IMR-90 (cell line): ENCODE data around the gene PIEZO2. TPM values are rescaled to one million over a fixed set of nuclear protein-coding genes. Genes with fewer than 3 reads are reported as not detected.

Experiments
- ATAC-seq: fragments of 200-7000 bp; cut with Tn5 transposase; 2 replicates; pipeline ENCODE4 v1.9.1; 2020; ENCODE audit warnings: low read depth, mild to moderate bottlenecking, moderate library complexity
- BruUV-seq: library from RNA; stranded (reverse); fragments of 400-500 nt; replicated peaks from 2 replicates; lab custom pipeline; 2021; lab: Mats Ljungman, UMichigan
- CTCF ChIA-PET: fragments of 300-600 bp; formaldehyde crosslinking; extraction: SDS; loops from one replicate; lab custom pipeline; 2021; ENCODE audit warnings: antibody characterized with exemption; lab: Yijun Ruan, JAX
- POLR2A ChIA-PET: fragments of 300-600 bp; sonication (Branson Sonifier 250); formaldehyde crosslinking; loops from one replicate; lab custom pipeline; 2022; ENCODE audit warnings: antibody characterized with exemption; ENCODE audit not compliant: unreplicated experiment; lab: Charles Lee
- DNase-seq: peaks from one replicate; pipeline ENCODE4 v3.0.0; 2013
- H2AFZ ChIP-seq: replicated peaks from 2 replicates; pipeline ENCODE3; 2013; ENCODE audit warnings: low read length, mild to moderate bottlenecking; ENCODE audit not compliant: poor library complexity
- H2AK5ac ChIP-seq: 2 replicates; pipeline ENCODE4 v1.6.1; 2013; ENCODE audit warnings: low read depth, low read length, inconsistent platforms
- H2AK9ac ChIP-seq: replicated peaks from 2 replicates; pipeline ENCODE3; 2013; ENCODE audit warnings: mild to moderate bottlenecking, low read depth, low read length, moderate library complexity; ENCODE audit not compliant: poor library complexity
- H2BK120ac ChIP-seq: 2 replicates; pipeline ENCODE4 v1.6.1; 2013; ENCODE audit warnings: low read depth, low read length, inconsistent platforms
- H2BK15ac ChIP-seq: 3 replicates; pipeline ENCODE4 v1.6.1; 2013; ENCODE audit warnings: low read depth, low read length, inconsistent platforms
- H2BK20ac ChIP-seq: 2 replicates; pipeline ENCODE4 v1.6.1; 2013; ENCODE audit warnings: low read depth, mild to moderate bottlenecking, inconsistent platforms, low read length, moderate library complexity
- H2BK5ac ChIP-seq: 2 replicates; pipeline ENCODE4 v1.6.1; 2013; ENCODE audit warnings: mild to moderate bottlenecking, low read depth, low read length, inconsistent platforms; ENCODE audit not compliant: poor library complexity, severe bottlenecking
- H3K14ac ChIP-seq: replicated peaks from 2 replicates; pipeline ENCODE4 v1.6.1; 2013; ENCODE audit warnings: low read depth, low read length, inconsistent platforms
- H3K18ac ChIP-seq: 2 replicates; pipeline ENCODE4 v1.6.1; 2013; ENCODE audit warnings: low read depth, low read length, control low read depth
- H3K23ac ChIP-seq: 2 replicates; pipeline ENCODE4 v1.6.1; 2013; ENCODE audit warnings: low read depth, low read length, inconsistent platforms
- H3K27ac ChIP-seq: 2 replicates; pipeline ENCODE4 v1.5.1; 2013; ENCODE audit warnings: mild to moderate bottlenecking, control low read depth, low read length; ENCODE audit not compliant: insufficient read depth
- H3K27me3 ChIP-seq: 2 replicates; pipeline ENCODE4 v1.6.1; 2013; ENCODE audit warnings: low read length; ENCODE audit not compliant: control insufficient read depth, insufficient read depth
- H3K36me3 ChIP-seq: 2 replicates; pipeline ENCODE4 v1.6.1; 2013; ENCODE audit warnings: low read length, mixed read lengths; ENCODE audit not compliant: control insufficient read depth, insufficient read depth
- H3K4ac ChIP-seq: 2 replicates; pipeline ENCODE4 v1.6.1; 2013; ENCODE audit warnings: low read depth, low read length, inconsistent platforms
- H3K4me1 ChIP-seq: 2 replicates; pipeline ENCODE4 v1.6.1; 2013; ENCODE audit warnings: low read length, mixed read lengths; ENCODE audit not compliant: control insufficient read depth, insufficient read depth
- H3K4me2 ChIP-seq: 2 replicates; pipeline ENCODE4 v1.6.1; 2013; ENCODE audit warnings: low read depth, mild to moderate bottlenecking, control low read depth, low read length, moderate library complexity
- H3K4me3 ChIP-seq: 2 replicates; pipeline ENCODE4 v1.5.1; 2013; ENCODE audit warnings: low read depth, mild to moderate bottlenecking, control low read depth, low read length, moderate library complexity; ENCODE audit not compliant: insufficient read depth
- H3K56ac ChIP-seq: 2 replicates; pipeline ENCODE4 v1.6.1; 2013; ENCODE audit warnings: low read length, inconsistent platforms; ENCODE audit not compliant: insufficient read depth; ENCODE audit errors: extremely low read depth
- H3K79me1 ChIP-seq, 2 experiments: 2 replicates each; pipeline ENCODE4 v1.6.1; 2013; ENCODE audit warnings: low read length in 2 of 2, inconsistent platforms in 1 of 2, low read depth in 1 of 2
- H3K9ac ChIP-seq: 2 replicates; pipeline ENCODE4 v1.6.1; 2013; ENCODE audit warnings: low read depth, low read length, control low read depth
- H3K9me1 ChIP-seq: 2 replicates; pipeline ENCODE4 v1.6.1; 2013; ENCODE audit warnings: low read length, inconsistent platforms; ENCODE audit not compliant: insufficient read depth
- H3K9me3 ChIP-seq: 2 replicates; pipeline ENCODE4 v1.6.1; 2013; ENCODE audit warnings: low read length; ENCODE audit not compliant: control insufficient read depth, insufficient read depth
- H4K20me1 ChIP-seq: 2 replicates; pipeline ENCODE4 v1.6.1; 2013; ENCODE audit warnings: low read length, inconsistent platforms; ENCODE audit not compliant: insufficient read depth
- H4K5ac ChIP-seq: 2 replicates; pipeline ENCODE4 v1.6.1; 2013; ENCODE audit warnings: mild to moderate bottlenecking, low read depth, low read length, control low read depth
- H4K8ac ChIP-seq, 2 experiments: 2 replicates each; pipeline ENCODE4 v1.6.1; 2013; ENCODE audit warnings: low read depth in 2 of 2, low read length in 2 of 2, control low read depth in 1 of 2, inconsistent platforms in 1 of 2
- H4K91ac ChIP-seq: 2 replicates; pipeline ENCODE4 v1.6.1; 2013; ENCODE audit warnings: low read depth, low read length, inconsistent platforms; ENCODE audit not compliant: insufficient read depth
- BHLHE40 ChIP-seq: fragments of 150-350 bp; IDR thresholded peaks from 2 replicates; pipeline ENCODE4 v1.6.1; 2016; ENCODE audit warnings: mild to moderate bottlenecking, low read depth, low read length
- CEBPB ChIP-seq: IDR thresholded peaks from 2 replicates; pipeline ENCODE4 v1.6.1; 2012; ENCODE audit warnings: low read depth, low read length, improper control_type of control experiment
- CHD1 ChIP-seq: IDR thresholded peaks from 2 replicates; pipeline ENCODE4 v1.6.1; 2012; ENCODE audit warnings: low read depth, low read length, improper control_type of control experiment
- FOS ChIP-seq: fragments of 150-350 bp; IDR thresholded peaks from 2 replicates; pipeline ENCODE4 v1.6.1; 2016; ENCODE audit warnings: low read depth, low read length
- MAFK ChIP-seq: IDR thresholded peaks from 2 replicates; pipeline ENCODE4 v1.6.1; 2012; ENCODE audit warnings: low read depth, low read length, improper control_type of control experiment
- MAZ ChIP-seq: IDR thresholded peaks from 2 replicates; pipeline ENCODE4 v1.6.1; 2012; ENCODE audit warnings: low read depth, mild to moderate bottlenecking, low read length, improper control_type of control experiment, moderate library complexity, borderline replicate concordance
- MXI1 ChIP-seq: IDR thresholded peaks from 2 replicates; pipeline ENCODE4 v1.6.1; 2012; ENCODE audit warnings: low read depth, mild to moderate bottlenecking, low read length, moderate library complexity, borderline replicate concordance
- NFE2L2 ChIP-seq: fragments of 150-350 bp; IDR thresholded peaks from 2 replicates; pipeline ENCODE4 v1.6.1; 2016; ENCODE audit warnings: low read depth, mild to moderate bottlenecking, low read length
- POLR2A ChIP-seq: IDR thresholded peaks from 2 replicates; pipeline ENCODE4 v1.6.1; 2012; ENCODE audit warnings: mild to moderate bottlenecking, low read depth, low read length
- RAD21 ChIP-seq: IDR thresholded peaks from 2 replicates; pipeline ENCODE4 v1.6.1; 2012; ENCODE audit warnings: low read length, improper control_type of control experiment
- RCOR1 ChIP-seq: IDR thresholded peaks from 2 replicates; pipeline ENCODE4 v1.6.1; 2012; ENCODE audit warnings: mild to moderate bottlenecking, low read length, improper control_type of control experiment; ENCODE audit not compliant: insufficient replicate concordance
- RFX5 ChIP-seq: IDR thresholded peaks from 2 replicates; pipeline ENCODE4 v1.8.0; 2012; ENCODE audit warnings: low read depth, mild to moderate bottlenecking, low read length, moderate library complexity
- SMC3 ChIP-seq: fragments of 150-350 bp; IDR thresholded peaks from 2 replicates; pipeline ENCODE4 v1.6.1; 2016; ENCODE audit warnings: low read depth, mild to moderate bottlenecking, antibody characterized with exemption, low read length, moderate library complexity
- WGBS, 2 experiments: methylation state at CpG; one replicate each; pipeline versions ENCODE4 v1.1.5 to v1.1.7; 2013; ENCODE audit warnings: missing lambda C conversion rate in 2 of 2; ENCODE audit not compliant: insufficient read length in 1 of 2; ENCODE audit errors: extremely low coverage in 2 of 2; 5-methylcytosine and 5-hydroxymethylcytosine counted together
- dilution Hi-C: fragments of 300-500 bp; cut with HindIII; formaldehyde crosslinking; loops from one replicate; pipeline ENCODE4 v1.14.3; 2018; ENCODE audit warnings: low sequenced_read_pairs; ENCODE audit not compliant: unreplicated experiment
- in situ Hi-C: fragments of 300-500 bp; cut with MboI; formaldehyde crosslinking; loops from 3 replicates; pipeline ENCODE4 v1.14.3; 2019; ENCODE audit warnings: low sequenced_read_pairs, inconsistent platforms, mixed read lengths
- intact Hi-C: fragments of 100-400 bp; cut with micrococcal nuclease; formaldehyde crosslinking; loops from 2 replicates; pipeline ENCODE4 v1.10.0; 2022
- polyA plus RNA-seq, 3 experiments: library from polyadenylated mRNA; depleted of rRNA; stranded (reverse); fragments of >200 nt; gene quantifications; 2 replicates each; pipeline ENCODE4 v1.2.3, GENCODE V29; 2012; ENCODE audit warnings: low replicate concordance in 1 of 3
- total RNA-seq: library from RNA; depleted of rRNA; stranded (reverse); fragments of >200 nt; gene quantifications from 2 replicates; pipeline ENCODE4 v1.2.3, GENCODE V29; 2012
- TF ChIP-seq, protein P1 (sequence below): fragments of 150-350 bp; IDR thresholded peaks from 2 replicates; pipeline ENCODE4 v1.6.1; 2016; ENCODE audit warnings: low read depth, mild to moderate bottlenecking, low read length, moderate library complexity, borderline replicate concordance
- TF ChIP-seq, protein P2 (sequence below): conservative IDR thresholded peaks from 2 replicates; pipeline ENCODE4 v1.5.1; 2012; ENCODE audit warnings: mild to moderate bottlenecking, low read depth, low read length, improper control_type of control experiment
- TF ChIP-seq, protein P3 (sequence below): fragments of 150-350 bp; IDR thresholded peaks from 2 replicates; pipeline ENCODE4 v1.6.1; 2017; ENCODE audit warnings: mild to moderate bottlenecking, antibody characterized with exemption, low read length, low read depth

The PIEZO2 gene
- total and polyA plus RNA-seq, 2 of the 4 experiments (the other 2 are of a cell fraction): 2.4 to 4.1 TPM

DNA sequence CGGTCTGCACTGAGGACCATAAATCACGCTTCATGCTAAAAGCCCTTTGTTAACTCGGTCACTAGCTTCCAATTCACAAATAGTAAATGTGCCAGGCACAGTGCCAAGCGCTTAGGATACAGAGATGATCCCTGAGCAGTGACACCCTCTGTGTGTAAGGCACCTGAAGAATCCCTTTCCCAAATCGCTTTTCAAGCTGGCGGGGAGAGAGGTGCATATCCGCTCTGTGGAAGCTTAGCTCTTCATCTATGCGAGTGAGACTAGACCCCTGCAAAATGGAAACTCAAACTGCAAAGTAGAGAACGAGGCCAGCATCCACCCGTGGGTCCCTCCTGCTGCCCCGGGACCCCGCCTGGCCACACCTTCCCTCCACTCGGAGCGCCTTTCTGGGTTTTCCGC is 2.4 kb downstream of the PIEZO2 start:
- in situ Hi-C loops: no loop called here

More for the DNA sequence above, 2.4 kb downstream of the PIEZO2 start:
- H2BK20ac ChIP-seq: no peak overlapping the region
- H3K9me1 ChIP-seq: peaks cover 5% of the 10 kb centered on the region; the same call in 1 of the 2 replicates
- CTCF ChIA-PET: no interaction called here
- no TSS peak for BruUV-seq
- H3K56ac ChIP-seq: no peak overlapping the region
- no peak overlapping the region for H2AK9ac ChIP-seq
- H2BK5ac ChIP-seq: no peak overlapping the region
- H4K20me1 ChIP-seq: peaks cover 4% of the 10 kb centered on the region; the same call in 1 of the 2 replicates
- dilution Hi-C loops (no loop called here), intact Hi-C loops (loop anchor here (5.0 kb wide), 1 partner anchor 220 kb away; no protein-coding TSS in a partner anchor)
- peak overlapping the region; percentile 16; the same call in 1 of the 2 replicates for H3K4me2 ChIP-seq
- no peak overlapping the region for H2BK120ac ChIP-seq
- H3K4me1 ChIP-seq: peaks cover 5% of the 10 kb centered on the region; the same call in 1 of the 2 replicates
- H3K36me3 ChIP-seq: peaks cover 3% of the 10 kb centered on the region; the same call in 1 of the 2 replicates
- no peak overlapping the region for H4K91ac ChIP-seq
- DNase-seq (no peak), ATAC-seq (no peak)
- no peaks in the 10 kb centered on the region for H3K9me3 ChIP-seq
- 44% methylated on average over 7 of the region's 15 CpGs; no CpG with 5 or more reads in 1 of the 2 experiments for WGBS, 2 experiments
- H3K14ac ChIP-seq: no peak overlapping the region
- no peak overlapping the region; the same call in 1 of the 2 replicates for H3K9ac ChIP-seq
- H3K4me3 ChIP-seq: no peak overlapping the region; the same call in 1 of the 2 replicates
- no peak overlapping the region for H3K27ac ChIP-seq
- H3K79me1 ChIP-seq: peaks cover 0 to 37% of the 10 kb centered on the region in 2 experiments; a peak in 2 of 4 replicates
- peaks cover 12% of the 10 kb centered on the region for H3K27me3 ChIP-seq
- H3K4ac ChIP-seq: no peak overlapping the region
- TF ChIP-seq MAZ (no peak), RCOR1 (no peak), NFE2L2 (no peak), POLR2A (no peak), FOS (no peak), CEBPB (no peak), SMC3 (no peak), CHD1 (no peak), RAD21 (no peak), RFX5 (no peak), BHLHE40 (no peak), MXI1 (no peak), MAFK (no peak)
- TF ChIP-seq, protein P1, sequence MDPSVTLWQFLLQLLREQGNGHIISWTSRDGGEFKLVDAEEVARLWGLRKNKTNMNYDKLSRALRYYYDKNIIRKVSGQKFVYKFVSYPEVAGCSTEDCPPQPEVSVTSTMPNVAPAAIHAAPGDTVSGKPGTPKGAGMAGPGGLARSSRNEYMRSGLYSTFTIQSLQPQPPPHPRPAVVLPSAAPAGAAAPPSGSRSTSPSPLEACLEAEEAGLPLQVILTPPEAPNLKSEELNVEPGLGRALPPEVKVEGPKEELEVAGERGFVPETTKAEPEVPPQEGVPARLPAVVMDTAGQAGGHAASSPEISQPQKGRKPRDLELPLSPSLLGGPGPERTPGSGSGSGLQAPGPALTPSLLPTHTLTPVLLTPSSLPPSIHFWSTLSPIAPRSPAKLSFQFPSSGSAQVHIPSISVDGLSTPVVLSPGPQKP: no peak
- TF ChIP-seq, protein P2, sequence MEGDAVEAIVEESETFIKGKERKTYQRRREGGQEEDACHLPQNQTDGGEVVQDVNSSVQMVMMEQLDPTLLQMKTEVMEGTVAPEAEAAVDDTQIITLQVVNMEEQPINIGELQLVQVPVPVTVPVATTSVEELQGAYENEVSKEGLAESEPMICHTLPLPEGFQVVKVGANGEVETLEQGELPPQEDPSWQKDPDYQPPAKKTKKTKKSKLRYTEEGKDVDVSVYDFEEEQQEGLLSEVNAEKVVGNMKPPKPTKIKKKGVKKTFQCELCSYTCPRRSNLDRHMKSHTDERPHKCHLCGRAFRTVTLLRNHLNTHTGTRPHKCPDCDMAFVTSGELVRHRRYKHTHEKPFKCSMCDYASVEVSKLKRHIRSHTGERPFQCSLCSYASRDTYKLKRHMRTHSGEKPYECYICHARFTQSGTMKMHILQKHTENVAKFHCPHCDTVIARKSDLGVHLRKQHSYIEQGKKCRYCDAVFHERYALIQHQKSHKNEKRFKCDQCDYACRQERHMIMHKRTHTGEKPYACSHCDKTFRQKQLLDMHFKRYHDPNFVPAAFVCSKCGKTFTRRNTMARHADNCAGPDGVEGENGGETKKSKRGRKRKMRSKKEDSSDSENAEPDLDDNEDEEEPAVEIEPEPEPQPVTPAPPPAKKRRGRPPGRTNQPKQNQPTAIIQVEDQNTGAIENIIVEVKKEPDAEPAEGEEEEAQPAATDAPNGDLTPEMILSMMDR: no peak
- TF ChIP-seq, protein P3, sequence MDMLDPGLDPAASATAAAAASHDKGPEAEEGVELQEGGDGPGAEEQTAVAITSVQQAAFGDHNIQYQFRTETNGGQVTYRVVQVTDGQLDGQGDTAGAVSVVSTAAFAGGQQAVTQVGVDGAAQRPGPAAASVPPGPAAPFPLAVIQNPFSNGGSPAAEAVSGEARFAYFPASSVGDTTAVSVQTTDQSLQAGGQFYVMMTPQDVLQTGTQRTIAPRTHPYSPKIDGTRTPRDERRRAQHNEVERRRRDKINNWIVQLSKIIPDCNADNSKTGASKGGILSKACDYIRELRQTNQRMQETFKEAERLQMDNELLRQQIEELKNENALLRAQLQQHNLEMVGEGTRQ: no peak
- POLR2A ChIA-PET: no interaction called here
- peak overlapping the region; percentile 20; the same call in 1 of the 2 replicates for H2AK5ac ChIP-seq
- H3K23ac ChIP-seq: 0 out of 2 replicates have a peak overlapping the region, but pooled peaks have one; percentile 12
- H2AFZ ChIP-seq: peak overlapping the region; percentile 12
- no peak overlapping the region for H2BK15ac ChIP-seq
- no peak overlapping the region for H4K8ac ChIP-seq
- H4K5ac ChIP-seq: no peak overlapping the region
- no peak overlapping the region for H3K18ac ChIP-seq
